H1 (cell line): Measurements from ENCODE around the gene FGGY. TPM values are rescaled to one million over a fixed set of nuclear protein-coding genes. Genes with fewer than 3 reads are reported as not detected.

ENCODE experiments used
- CTCF ChIP-seq, 3 experiments: IDR thresholded peaks; 1 replicate in 2 of 3; 2 replicates in 1 of 3; pipeline versions ENCODE4 v1.5.1 to v1.6.1; 2011; ENCODE audit warnings: low read length in 3 of 3, mild to moderate bottlenecking in 3 of 3, inconsistent platforms in 2 of 3, low read depth in 1 of 3, moderate library complexity in 1 of 3; ENCODE audit not compliant: insufficient read depth in 1 of 3; ENCODE audit errors: control extremely low read depth in 1 of 3
- KDM5A ChIP-seq: fragments of 200-600 bp; IDR thresholded peaks from 2 replicates; pipeline ENCODE4 v1.7.1; 2012; ENCODE audit warnings: mild to moderate bottlenecking, low read length, inconsistent platforms, mixed read lengths
- PHF8 ChIP-seq: fragments of 200-600 bp; sonication (generic); conservative IDR thresholded peaks from 2 replicates; pipeline ENCODE4 v1.7.1; 2012; ENCODE audit warnings: low read depth, mild to moderate bottlenecking, inconsistent platforms, low read length, moderate library complexity
- RBBP5 ChIP-seq: IDR thresholded peaks from 2 replicates; pipeline ENCODE4 v1.7.1; 2012; ENCODE audit warnings: low read depth, mild to moderate bottlenecking, inconsistent platforms, low read length, moderate library complexity, borderline replicate concordance
- polyA plus RNA-seq, 7 experiments: library from polyadenylated mRNA; depleted of rRNA in 3 of 7; stranded (reverse) in 5 of 7; unstranded in 2 of 7; fragments of >200 nt in 5 of 7; fragments of 200-250 nt in 2 of 7; gene quantifications; 1 replicate in 5 of 7; 2 replicates in 1 of 7; 4 replicates in 1 of 7; pipeline versions ENCODE4 v1.2.1 to v1.2.3, GENCODE V29; 2011 to 2013; ENCODE audit warnings: missing spikeins in 2 of 7, mixed read lengths in 2 of 7
- total RNA-seq: library from RNA; stranded (reverse); fragmentation: NEBNext Ultra II Directional; extraction: Animal tissue kit (Norgen Biotek cat#: 25700); gene quantifications from 2 replicates; pipeline ENCODE4 v1.2.1, GENCODE V29; 2021
- TF ChIP-seq, protein P1 (sequence below): IDR thresholded peaks from 2 replicates; pipeline ENCODE4 v1.6.1; 2012; ENCODE audit warnings: inconsistent platforms

The FGGY gene
- total and polyA plus RNA-seq, 2 of the 8 experiments (the other 6 are each of a cell fraction or from before 2014, with no cell fraction given), result 10.3 to 12.5 TPM

DNA sequence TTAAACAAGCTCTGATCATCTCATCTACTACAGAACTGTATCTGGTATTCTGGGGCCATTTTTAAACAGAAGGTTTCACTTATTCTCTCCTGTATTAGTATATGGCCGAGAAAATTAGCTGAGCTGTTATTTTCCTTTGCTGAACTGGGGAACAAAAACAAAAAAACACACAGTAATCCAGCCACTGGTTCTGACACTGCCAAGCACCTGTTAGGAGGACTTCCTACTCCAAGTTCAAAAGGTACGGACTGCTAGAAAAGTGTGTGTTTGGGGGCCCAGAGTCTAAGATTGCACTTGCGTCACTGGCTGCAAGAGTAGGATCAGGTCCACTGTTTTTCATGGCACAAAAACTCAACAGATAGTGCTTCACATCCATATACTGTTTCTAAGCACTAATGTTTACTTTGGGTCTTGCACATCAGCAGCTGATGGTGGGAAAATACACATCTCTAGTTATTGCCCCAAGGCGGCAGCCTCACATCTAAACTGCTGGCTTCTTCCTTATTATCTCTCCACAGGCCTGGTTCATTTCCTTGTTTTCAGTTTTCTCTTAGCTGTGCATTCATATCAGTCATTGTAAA lies 226.1 kb downstream of the FGGY start (continued):
- TF ChIP-seq CTCF (IDR thresholded peaks at IDR 0.05; ENCODE audit: control extremely low read depth in 1 of 3, insufficient read depth in 1 of 3, low read depth in 1 of 3, low read length in 3 of 3) (no peak), KDM5A (no peak), PHF8 (no peak), RBBP5 (no peak)
- TF ChIP-seq, protein P1, sequence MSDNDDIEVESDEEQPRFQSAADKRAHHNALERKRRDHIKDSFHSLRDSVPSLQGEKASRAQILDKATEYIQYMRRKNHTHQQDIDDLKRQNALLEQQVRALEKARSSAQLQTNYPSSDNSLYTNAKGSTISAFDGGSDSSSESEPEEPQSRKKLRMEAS, result no peak
- TF ChIP-seq, all 59 proteins: peak for 0
